MCF 10A (cell line): ENCODE results near the gene PNPT1. TPM values are rescaled to one million over a fixed set of nuclear protein-coding genes. Genes with fewer than 3 reads are reported as not detected.

Experiments
- BruUV-seq: library from RNA; stranded (reverse); fragments of 400-500 nt; replicated peaks from 2 replicates; lab custom pipeline; 2021; lab: Mats Ljungman, UMichigan
- CTCF ChIA-PET: fragments of 300-600 bp; sonication (Branson Sonifier 250); formaldehyde crosslinking; extraction: SDS; loops from one replicate; lab custom pipeline; 2021; ENCODE audit warnings: antibody characterized with exemption, inconsistent platforms; lab: Yijun Ruan, JAX
- POLR2A ChIA-PET: fragments of 300-600, 350-650 bp; sonication (Branson Sonifier 250); formaldehyde crosslinking; extraction: SDS; loops from one replicate; lab custom pipeline; 2020; ENCODE audit warnings: antibody characterized with exemption, inconsistent platforms; lab: Yijun Ruan, JAX
- DNase-seq: peaks from one replicate; pipeline ENCODE4 v3.0.0-alpha.2; 2018; ENCODE audit not compliant: unreplicated experiment
- H3K27ac Mint-ChIP-seq: one replicate; pipeline ENCODE4 v1.8.0; 2022; ENCODE audit warnings: mild to moderate bottlenecking, low read depth, mixed read lengths; ENCODE audit not compliant: unreplicated experiment
- H3K27me3 Mint-ChIP-seq: one replicate; pipeline ENCODE4 v1.8.0; 2022; ENCODE audit warnings: mixed read lengths; ENCODE audit not compliant: insufficient read depth, unreplicated experiment
- H3K36me3 Mint-ChIP-seq: one replicate; pipeline ENCODE4 v1.8.0; 2022; ENCODE audit warnings: mild to moderate bottlenecking, moderate library complexity, mixed read lengths; ENCODE audit not compliant: insufficient read depth, unreplicated experiment
- H3K4me1 Mint-ChIP-seq: one replicate; pipeline ENCODE4 v1.8.0; 2022; ENCODE audit warnings: mixed read lengths; ENCODE audit not compliant: insufficient read depth, unreplicated experiment
- H3K4me3 Mint-ChIP-seq: one replicate; pipeline ENCODE4 v1.8.0; 2022; ENCODE audit warnings: mild to moderate bottlenecking, moderate library complexity, mixed read lengths; ENCODE audit not compliant: unreplicated experiment
- H3K9me3 Mint-ChIP-seq: one replicate; pipeline ENCODE4 v1.8.0; 2022; ENCODE audit warnings: mixed read lengths; ENCODE audit not compliant: unreplicated experiment
- intact Hi-C: fragments of 100-400 bp; cut with micrococcal nuclease; formaldehyde crosslinking; loops from 2 replicates; pipeline ENCODE4 v1.14.1; 2022
- total RNA-seq: library from RNA; stranded (reverse); gene quantifications from 2 replicates; pipeline ENCODE4 v1.2.3, GENCODE V29; 2022
- TF ChIP-seq, protein P1 (sequence below): fragments of 200-600 bp; IDR thresholded peaks from one replicate; pipeline ENCODE4 v1.8.0; 2022; ENCODE audit warnings: antibody characterized with exemption, mild to moderate bottlenecking; ENCODE audit not compliant: unreplicated experiment

The PNPT1 gene
- total RNA-seq, 1 experiment from 2014 or later, result 56.8 TPM

GRCh38 chr2:55668956-55669355 lies 24.7 kb downstream of the PNPT1 start:
- Mint-ChIP-seq H3K9me3 (no peaks in the 10 kb centered on the region), H3K36me3 (peaks cover 72% of the 10 kb centered on the region), H3K27me3 (no peaks in the 10 kb centered on the region), H3K27ac (no peak overlapping the region), H3K4me3 (no peak overlapping the region), H3K4me1 (no peaks in the 10 kb centered on the region)
- intact Hi-C loops, result no loop called here
- CTCF ChIA-PET, result interaction anchor here (0.7 kb wide), 1 partner anchor 369 kb away, joined by 3 read pairs; no protein-coding TSS in a partner anchor
- DNase-seq, result no peak
- BruUV-seq, result no TSS peak
- TF ChIP-seq, protein P1, sequence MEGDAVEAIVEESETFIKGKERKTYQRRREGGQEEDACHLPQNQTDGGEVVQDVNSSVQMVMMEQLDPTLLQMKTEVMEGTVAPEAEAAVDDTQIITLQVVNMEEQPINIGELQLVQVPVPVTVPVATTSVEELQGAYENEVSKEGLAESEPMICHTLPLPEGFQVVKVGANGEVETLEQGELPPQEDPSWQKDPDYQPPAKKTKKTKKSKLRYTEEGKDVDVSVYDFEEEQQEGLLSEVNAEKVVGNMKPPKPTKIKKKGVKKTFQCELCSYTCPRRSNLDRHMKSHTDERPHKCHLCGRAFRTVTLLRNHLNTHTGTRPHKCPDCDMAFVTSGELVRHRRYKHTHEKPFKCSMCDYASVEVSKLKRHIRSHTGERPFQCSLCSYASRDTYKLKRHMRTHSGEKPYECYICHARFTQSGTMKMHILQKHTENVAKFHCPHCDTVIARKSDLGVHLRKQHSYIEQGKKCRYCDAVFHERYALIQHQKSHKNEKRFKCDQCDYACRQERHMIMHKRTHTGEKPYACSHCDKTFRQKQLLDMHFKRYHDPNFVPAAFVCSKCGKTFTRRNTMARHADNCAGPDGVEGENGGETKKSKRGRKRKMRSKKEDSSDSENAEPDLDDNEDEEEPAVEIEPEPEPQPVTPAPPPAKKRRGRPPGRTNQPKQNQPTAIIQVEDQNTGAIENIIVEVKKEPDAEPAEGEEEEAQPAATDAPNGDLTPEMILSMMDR, result no peak
- POLR2A ChIA-PET, result no interaction called here

DNA sequence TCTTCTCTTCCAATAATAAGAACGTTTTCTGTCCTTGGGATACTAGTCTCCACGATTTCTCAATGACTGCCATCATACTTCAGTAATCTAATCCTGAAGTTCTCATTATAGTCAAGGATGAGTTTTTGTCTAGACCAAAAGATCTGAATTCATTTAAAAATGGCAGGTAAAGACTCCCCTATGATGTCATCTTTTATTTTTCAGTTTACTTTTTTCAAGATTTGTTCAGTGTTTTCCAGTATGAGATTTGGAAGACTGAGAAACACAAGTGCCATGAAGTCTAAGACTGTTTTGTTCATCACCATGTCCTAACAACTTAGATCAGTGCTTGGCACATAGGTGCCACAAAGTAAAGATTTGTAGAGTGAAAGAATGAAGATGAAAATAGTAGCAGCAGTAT lies 40.4 kb downstream of the PNPT1 start:
- no peaks in the 10 kb centered on the region for H3K9me3 Mint-ChIP-seq
- no peaks in the 10 kb centered on the region for H3K4me1 Mint-ChIP-seq
- H3K36me3 Mint-ChIP-seq, result peaks cover 72% of the 10 kb centered on the region
- POLR2A ChIA-PET, result no interaction called here
- CTCF ChIA-PET, result interaction anchor here (0.6 kb wide), 1 partner anchor 32 kb away, joined by 3 read pairs; no protein-coding TSS in a partner anchor
- no peaks in the 10 kb centered on the region for H3K27me3 Mint-ChIP-seq
- TF ChIP-seq, protein P1, result no peak
- no peak overlapping the region for H3K4me3 Mint-ChIP-seq
- no TSS peak for BruUV-seq
- no peak for DNase-seq
- H3K27ac Mint-ChIP-seq, result no peak overlapping the region
- intact Hi-C loops, result no loop called here

DNA sequence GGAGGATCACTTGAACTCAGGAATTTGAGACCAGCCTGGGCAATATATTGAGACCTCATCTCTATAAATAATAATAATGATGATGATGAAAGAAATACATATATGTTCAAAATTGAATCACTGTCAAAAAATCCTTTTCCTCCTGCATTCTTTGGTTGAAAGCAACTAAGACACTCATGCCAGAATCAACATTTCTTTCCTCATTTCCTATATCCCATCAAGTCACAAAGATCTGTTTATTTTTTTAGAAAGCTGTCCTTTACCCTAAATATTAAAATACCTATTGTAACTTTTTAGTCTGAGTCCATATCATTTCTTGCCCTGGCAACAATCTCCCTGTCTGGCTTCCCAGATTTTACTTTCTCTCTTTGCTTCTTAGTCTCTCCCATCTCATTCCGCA lies 44.4 kb downstream of the PNPT1 start:
- no peaks in the 10 kb centered on the region for H3K9me3 Mint-ChIP-seq
- no peak for DNase-seq
- no peaks in the 10 kb centered on the region for H3K4me1 Mint-ChIP-seq
- intact Hi-C loops, result no loop called here
- BruUV-seq, result no TSS peak
- H3K27ac Mint-ChIP-seq, result no peak overlapping the region
- H3K36me3 Mint-ChIP-seq, result peaks cover 70% of the 10 kb centered on the region
- H3K27me3 Mint-ChIP-seq, result no peaks in the 10 kb centered on the region
- no peak overlapping the region for H3K4me3 Mint-ChIP-seq
- TF ChIP-seq, protein P1, result no peak
- ChIA-PET POLR2A (interaction anchor here (0.7 kb wide), 1 partner anchor 13 kb away, joined by 3 read pairs; no protein-coding TSS in a partner anchor), CTCF (no interaction called here)

DNA sequence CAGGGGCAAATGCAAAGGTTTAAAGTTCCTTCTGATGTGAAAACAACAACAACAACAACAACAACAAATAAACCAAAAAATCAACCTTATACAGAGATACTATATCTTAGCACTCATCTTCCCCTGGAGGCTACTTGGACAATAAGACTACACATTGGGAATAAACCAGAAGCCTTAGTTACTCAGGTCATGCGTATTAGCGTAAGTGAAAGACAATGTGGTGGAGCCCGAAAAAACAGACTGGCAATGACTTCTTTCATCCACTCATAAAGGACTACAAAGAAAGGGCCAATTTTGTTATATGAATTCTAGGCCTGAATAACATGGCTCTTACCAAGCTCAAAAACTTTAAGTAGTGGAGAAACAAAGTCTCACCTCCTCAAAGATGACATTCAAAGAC lies 56.8 kb downstream of the PNPT1 start:
- no peaks in the 10 kb centered on the region for H3K4me1 Mint-ChIP-seq
- no peak for DNase-seq
- H3K9me3 Mint-ChIP-seq, result no peaks in the 10 kb centered on the region
- ChIA-PET CTCF (interaction anchor here (1.4 kb wide), 1 partner anchor 19 kb away, joined by 5 read pairs; no protein-coding TSS in a partner anchor), POLR2A (interaction anchor here (1.3 to 1.8 kb wide), 2 partner anchors 12 to 19 kb away, joined by 5 to 10 read pairs; partner anchors contain the start of gene PPP4R3B)
- H3K4me3 Mint-ChIP-seq, result no peak overlapping the region
- peaks cover 93% of the 10 kb centered on the region for H3K36me3 Mint-ChIP-seq
- no peak overlapping the region for H3K27ac Mint-ChIP-seq
- no peaks in the 10 kb centered on the region for H3K27me3 Mint-ChIP-seq
- TF ChIP-seq, protein P1, result no peak
- BruUV-seq, result no TSS peak
- intact Hi-C loops, result no loop called here
